Mesenchymal stem cell (in vitro differentiated cells and primary cell): ENCODE measurements around the gene GGT6.
A peak's percentile ranks its signal among the peaks of the same experiment; 100 is the strongest.

Source experiments
- DNase-seq: peaks from one replicate; pipeline ENCODE4 v3.0.0-alpha.2; 2013
- H2AFZ ChIP-seq: one replicate; pipeline ENCODE4 v1.6.1; 2013; ENCODE audit warnings: low read depth, mild to moderate bottlenecking, control low read depth, inconsistent platforms, low read length, moderate library complexity
- H2AK5ac ChIP-seq: 2 replicates; pipeline ENCODE4 v1.6.1; 2013; ENCODE audit warnings: low read length, moderate library complexity, mild to moderate bottlenecking, inconsistent platforms; ENCODE audit not compliant: severe bottlenecking
- H2BK120ac ChIP-seq: one replicate; pipeline ENCODE4 v1.6.1; 2013; ENCODE audit warnings: low read depth, mild to moderate bottlenecking, inconsistent platforms, low read length, moderate library complexity
- H2BK12ac ChIP-seq, 2 experiments: one replicate each; pipeline ENCODE4 v1.6.1; 2013; ENCODE audit warnings: inconsistent platforms in 2 of 2, low read length in 2 of 2, mild to moderate bottlenecking in 2 of 2, moderate library complexity in 2 of 2, control low read depth in 1 of 2
- H2BK15ac ChIP-seq: one replicate; pipeline ENCODE4 v1.6.1; 2013; ENCODE audit warnings: mild to moderate bottlenecking, low read depth, inconsistent platforms; ENCODE audit not compliant: poor library complexity, severe bottlenecking
- H2BK5ac ChIP-seq: 2 replicates; pipeline ENCODE4 v1.6.1; 2013; ENCODE audit warnings: low read depth, mild to moderate bottlenecking, low read length, control low read depth, inconsistent platforms; ENCODE audit not compliant: poor library complexity, severe bottlenecking
- H3K14ac ChIP-seq, 2 experiments: one replicate each; pipeline ENCODE4 v1.6.1; 2013; ENCODE audit warnings: inconsistent platforms in 2 of 2, low read length in 2 of 2, control low read depth in 1 of 2, mild to moderate bottlenecking in 1 of 2, moderate library complexity in 1 of 2
- H3K18ac ChIP-seq, 2 experiments: one replicate each; pipeline ENCODE4 v1.6.1; 2013; ENCODE audit warnings: inconsistent platforms in 2 of 2, low read length in 2 of 2, control low read depth in 1 of 2, low read depth in 1 of 2, mild to moderate bottlenecking in 1 of 2
- H3K23ac ChIP-seq, 2 experiments: one replicate each; pipeline ENCODE4 v1.6.1; 2013; ENCODE audit warnings: inconsistent platforms in 2 of 2, low read length in 2 of 2, mild to moderate bottlenecking in 2 of 2, moderate library complexity in 2 of 2, control low read depth in 1 of 2
- H3K27ac ChIP-seq: 2 replicates; pipeline ENCODE4 v1.5.1; 2013; ENCODE audit warnings: mild to moderate bottlenecking, moderate library complexity, low read length, control low read depth, inconsistent platforms; ENCODE audit not compliant: poor library complexity, severe bottlenecking
- H3K27me3 ChIP-seq, 2 experiments: 2 replicates each; pipeline versions ENCODE4 v1.6.1 to v1.7.0; 2013; ENCODE audit warnings: low read length in 2 of 2, mild to moderate bottlenecking in 2 of 2, moderate library complexity in 2 of 2, control low read depth in 1 of 2, inconsistent platforms in 1 of 2; ENCODE audit not compliant: control insufficient read depth in 1 of 2, insufficient read depth in 1 of 2
- H3K36me3 ChIP-seq, 2 experiments: 2 replicates each; pipeline versions ENCODE4 v1.6.1 to v1.7.0; 2013; ENCODE audit warnings: low read length in 2 of 2, control low read depth in 1 of 2, inconsistent platforms in 1 of 2, low read depth in 1 of 2, mild to moderate bottlenecking in 1 of 2; ENCODE audit not compliant: insufficient read depth in 2 of 2, control insufficient read depth in 1 of 2
- H3K4ac ChIP-seq, 2 experiments: one replicate each; pipeline ENCODE4 v1.6.1; 2013; ENCODE audit warnings: inconsistent platforms in 2 of 2, low read length in 2 of 2, mild to moderate bottlenecking in 2 of 2, moderate library complexity in 2 of 2, control low read depth in 1 of 2, low read depth in 1 of 2
- H3K4me1 ChIP-seq: 2 replicates; pipeline ENCODE4 v1.6.1; 2013; ENCODE audit warnings: low read depth, low read length, control low read depth; ENCODE audit not compliant: control insufficient read depth, insufficient read depth
- H3K4me2 ChIP-seq: 2 replicates; pipeline ENCODE4 v1.6.1; 2013; ENCODE audit warnings: low read length, mild to moderate bottlenecking, inconsistent platforms; ENCODE audit not compliant: poor library complexity, severe bottlenecking
- H3K4me3 ChIP-seq, 2 experiments: 2 replicates each; pipeline versions ENCODE4 v1.5.1 to v1.7.0; 2013; ENCODE audit warnings: low read length in 2 of 2, mild to moderate bottlenecking in 2 of 2, control low read depth in 1 of 2, low read depth in 1 of 2; ENCODE audit not compliant: insufficient read depth in 1 of 2
- H3K79me1 ChIP-seq: replicated peaks from 2 replicates; pipeline ENCODE4 v1.6.1; 2013; ENCODE audit warnings: mild to moderate bottlenecking, control low read depth, low read length, inconsistent platforms; ENCODE audit not compliant: poor library complexity, severe bottlenecking
- H3K9ac ChIP-seq: 2 replicates; pipeline ENCODE4 v1.7.0; 2013; ENCODE audit warnings: mild to moderate bottlenecking, low read length, moderate library complexity
- H3K9me3 ChIP-seq: 2 replicates; pipeline ENCODE4 v1.7.0; 2013; ENCODE audit warnings: mild to moderate bottlenecking, low read length; ENCODE audit not compliant: control insufficient read depth
- H4K8ac ChIP-seq: one replicate; pipeline ENCODE4 v1.6.1; 2013; ENCODE audit warnings: inconsistent platforms, mild to moderate bottlenecking, low read length, moderate library complexity
- H4K91ac ChIP-seq: one replicate; pipeline ENCODE4 v1.6.1; 2013; ENCODE audit warnings: mild to moderate bottlenecking, low read length, inconsistent platforms
- WGBS: methylation state at CpG from one replicate; pipeline ENCODE4 v1.1.7; 2013; ENCODE audit warnings: mixed read lengths; 5-methylcytosine and 5-hydroxymethylcytosine counted together

Gene GGT6

GRCh38 chr17:4594931-4595684 is 34.7 kb upstream of the GGT6 start:
- Histone ChIP-seq H3K4me3 (no peak overlapping the region), H2AFZ (no peak overlapping the region)
- DNase-seq: no peak

DNA sequence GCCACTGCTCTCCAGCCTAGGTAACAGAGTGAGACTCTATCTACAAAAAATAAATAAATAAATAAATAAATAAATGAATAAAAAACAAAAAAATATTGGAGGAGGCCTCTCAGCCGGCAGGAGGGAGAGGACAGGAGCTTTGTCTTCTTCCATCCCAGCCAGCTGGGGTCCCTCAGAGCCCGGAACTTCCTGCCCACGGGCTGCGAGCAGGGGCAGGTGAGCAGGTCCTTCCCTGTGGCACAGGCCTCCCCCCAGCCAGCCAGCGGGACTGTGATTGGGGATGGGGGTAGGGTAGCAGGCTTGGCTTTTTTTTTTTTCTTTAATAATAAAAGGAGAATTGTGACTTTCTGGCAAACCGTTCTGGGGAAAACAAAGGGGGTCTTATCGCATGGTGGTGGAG is 34.0 kb upstream of the GGT6 start:
- Histone ChIP-seq H3K27ac (no peak overlapping the region), H3K18ac (no peak overlapping the region), H3K36me3 (peaks cover 0 to 26% of the 10 kb centered on the region in 2 experiments), H2BK5ac (no peak overlapping the region), H4K91ac (no peak overlapping the region), H3K4me3 (no peak overlapping the region), H2AFZ (no peak overlapping the region), H2AK5ac (no peak overlapping the region), H3K9me3 (no peaks in the 10 kb centered on the region), H3K14ac (no peak overlapping the region), H3K4me1 (peaks cover 14% of the 10 kb centered on the region), H3K4ac (no peak overlapping the region), H3K4me2 (no peak overlapping the region), H3K79me1 (no peaks in the 10 kb centered on the region), H2BK12ac (no peak overlapping the region), H3K23ac (no peak overlapping the region), H3K9ac (no peak overlapping the region), H4K8ac (no peak overlapping the region), H3K27me3 (peaks cover 39 to 47% of the 10 kb centered on the region in 2 experiments), H2BK120ac (no peak overlapping the region), H2BK15ac (no peak overlapping the region)
- DNase-seq: no peak
- WGBS: 97% methylated on average over 7 of the region's 7 CpGs

More at GRCh38 chr17:4594931-4595684, 34.7 kb upstream of the GGT6 start:
- no peak overlapping the region for H3K9ac ChIP-seq
- no peak overlapping the region for H2AK5ac ChIP-seq
- no peak overlapping the region for H3K18ac ChIP-seq
- 57% methylated on average over 28 of the region's 29 CpGs for WGBS
- H3K4ac ChIP-seq: no peak overlapping the region
- no peak overlapping the region for H2BK120ac ChIP-seq
- no peak overlapping the region for H2BK5ac ChIP-seq
- H4K8ac ChIP-seq: no peak overlapping the region
- H3K27ac ChIP-seq: no peak overlapping the region
- H4K91ac ChIP-seq: no peak overlapping the region
- H3K27me3 ChIP-seq: peaks cover 40 to 47% of the 10 kb centered on the region in 2 experiments
- no peak overlapping the region for H3K4me2 ChIP-seq
- H3K9me3 ChIP-seq: no peaks in the 10 kb centered on the region
- no peak overlapping the region for H2BK12ac ChIP-seq
- peak overlapping the region in 1 of 2 experiments; percentile 47 for H3K23ac ChIP-seq
- H3K4me1 ChIP-seq: peaks cover 21% of the 10 kb centered on the region
- no peaks in the 10 kb centered on the region for H3K79me1 ChIP-seq
- H3K36me3 ChIP-seq: peaks cover 0 to 26% of the 10 kb centered on the region in 2 experiments
- H2BK15ac ChIP-seq: no peak overlapping the region
- no peak overlapping the region for H3K14ac ChIP-seq

DNA sequence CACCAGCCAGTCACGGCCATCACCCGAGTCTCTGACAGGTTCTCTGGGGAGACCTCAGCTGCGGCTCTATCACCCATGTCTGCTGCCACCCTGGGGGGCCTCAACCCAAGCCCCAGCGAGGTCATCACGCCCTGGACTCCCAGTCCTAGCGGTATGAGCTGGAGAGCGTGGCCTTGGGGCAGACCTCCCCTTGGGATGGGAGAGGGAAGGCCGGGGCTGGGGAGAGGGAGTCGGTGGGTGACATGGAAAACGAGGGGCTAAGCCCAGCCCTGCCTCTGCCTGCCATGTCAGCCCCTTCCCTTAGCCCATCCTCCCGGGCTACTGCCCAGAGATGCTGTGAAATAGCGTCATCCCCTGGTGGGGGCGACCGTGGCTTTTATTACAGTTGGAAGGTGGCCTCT is 32.6 kb upstream of the GGT6 start:
- no peak overlapping the region for H2BK120ac ChIP-seq
- no peak overlapping the region for H3K27ac ChIP-seq
- H3K27me3 ChIP-seq: peaks cover 45 to 50% of the 10 kb centered on the region in 2 experiments
- H3K4ac ChIP-seq: no peak overlapping the region
- peaks cover 0 to 20% of the 10 kb centered on the region in 2 experiments for H3K36me3 ChIP-seq
- no peak overlapping the region for H2BK5ac ChIP-seq
- no peak overlapping the region for H2AFZ ChIP-seq
- no peak overlapping the region for H3K9ac ChIP-seq
- H3K4me2 ChIP-seq: no peak overlapping the region
- no peak overlapping the region for H2AK5ac ChIP-seq
- no peak overlapping the region for H3K14ac ChIP-seq
- 86% methylated on average over 12 of the region's 14 CpGs for WGBS
- no peak overlapping the region for H2BK15ac ChIP-seq
- H4K8ac ChIP-seq: no peak overlapping the region
- no peaks in the 10 kb centered on the region for H3K9me3 ChIP-seq
- H3K79me1 ChIP-seq: no peaks in the 10 kb centered on the region
- no peak overlapping the region for H3K18ac ChIP-seq
- DNase-seq: no peak
- H4K91ac ChIP-seq: no peak overlapping the region
- no peak overlapping the region for H2BK12ac ChIP-seq
- no peak overlapping the region for H3K4me3 ChIP-seq
- peaks cover 7% of the 10 kb centered on the region for H3K4me1 ChIP-seq
- H3K23ac ChIP-seq: no peak overlapping the region

DNA sequence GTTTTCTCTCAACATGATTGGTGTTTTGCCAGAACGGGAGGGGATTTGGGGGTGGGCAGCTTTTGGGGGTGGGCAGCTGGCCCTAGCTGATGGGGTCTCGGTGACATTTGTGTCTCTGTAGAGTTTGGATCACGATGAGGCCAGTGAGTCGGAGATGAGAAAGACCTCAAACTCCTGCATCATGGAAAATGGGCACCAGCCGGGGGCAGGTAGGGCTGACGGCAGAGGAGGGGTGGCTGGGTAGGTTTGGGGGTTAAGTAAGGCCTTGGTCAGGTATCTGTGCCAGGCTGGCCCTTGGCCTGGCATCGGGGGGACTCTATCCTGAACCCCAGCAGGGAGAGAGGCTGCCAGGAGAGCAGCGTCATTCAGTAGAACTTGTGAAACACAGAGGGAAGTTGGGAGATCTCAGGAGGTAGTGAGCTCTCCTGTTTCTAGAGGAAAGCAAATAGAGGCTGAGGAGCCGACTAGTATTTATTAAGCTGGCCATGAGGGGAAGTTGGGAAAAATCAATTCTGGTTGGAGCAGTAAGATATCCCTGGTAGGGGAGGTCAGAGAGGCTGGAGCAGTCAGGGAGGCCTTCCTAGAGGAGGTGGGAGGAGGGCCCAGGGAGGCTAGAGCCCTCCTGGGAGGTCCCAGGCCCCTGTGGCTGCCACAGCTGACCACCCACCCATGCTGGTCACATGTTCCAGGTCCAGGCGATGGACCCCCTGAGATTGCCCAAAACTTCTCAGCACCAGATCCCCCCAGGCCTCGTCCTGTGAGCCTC is 32.0 kb upstream of the GGT6 start:
- H3K4me2 ChIP-seq: no peak overlapping the region
- H3K18ac ChIP-seq: no peak overlapping the region
- H2BK120ac ChIP-seq: no peak overlapping the region
- H2AK5ac ChIP-seq: no peak overlapping the region
- H2BK12ac ChIP-seq: no peak overlapping the region
- H3K23ac ChIP-seq: no peak overlapping the region
- H3K79me1 ChIP-seq: no peaks in the 10 kb centered on the region
- H3K4me3 ChIP-seq: no peak overlapping the region
- no peak overlapping the region for H4K91ac ChIP-seq
- peaks cover 45 to 46% of the 10 kb centered on the region in 2 experiments for H3K27me3 ChIP-seq
- peaks cover 0 to 14% of the 10 kb centered on the region in 2 experiments for H3K36me3 ChIP-seq
- DNase-seq: no peak
- peaks cover 9% of the 10 kb centered on the region for H3K4me1 ChIP-seq
- H2AFZ ChIP-seq: no peak overlapping the region
- H3K9ac ChIP-seq: no peak overlapping the region
- 86% methylated on average over 11 of the region's 11 CpGs for WGBS
- no peaks in the 10 kb centered on the region for H3K9me3 ChIP-seq
- H3K14ac ChIP-seq: no peak overlapping the region
- H2BK15ac ChIP-seq: no peak overlapping the region
- no peak overlapping the region for H4K8ac ChIP-seq
- H3K4ac ChIP-seq: no peak overlapping the region
- H3K27ac ChIP-seq: no peak overlapping the region
- no peak overlapping the region for H2BK5ac ChIP-seq
